ENCODE results near the gene EVL. TPM values are rescaled to one million over a fixed set of nuclear protein-coding genes. Genes with fewer than 3 reads are reported as not detected.
"Not testable (repeated sequence)": the region's sequence is repeated elsewhere in the genome, so short reads cannot be mapped to it uniquely, and the experiment has no call there.

Gene EVL
- total RNA-seq, 1 donor from 2014 or later = 60.5 TPM

- DNase-seq (ENCODE audit: low spot score) = no peak
Observed at GRCh38 chr14:100144645-100144995, 79.4 kb downstream of the EVL start.

- no peak for DNase-seq (ENCODE audit: low spot score)
Observed at GRCh38 chr14:100144996-100145646, 79.9 kb downstream of the EVL start.

GRCh38 chr14:100145682-100146464 lies 80.7 kb downstream of the EVL start:
- no peak for DNase-seq (ENCODE audit: low spot score)

GRCh38 chr14:100146531-100147091 lies 81.4 kb downstream of the EVL start:
- no peak for DNase-seq (ENCODE audit: low spot score)

- no peak for DNase-seq (ENCODE audit: low spot score)
Observed at GRCh38 chr14:100147181-100147631, 82.0 kb downstream of the EVL start.

GRCh38 chr14:100147691-100148464 lies 82.7 kb downstream of the EVL start:
- no peak for DNase-seq (ENCODE audit: low spot score)

- DNase-seq (ENCODE audit: low spot score) = no peak
Observed at GRCh38 chr14:100148837-100149731, 83.9 kb downstream of the EVL start.

GRCh38 chr14:100149851-100150611 lies 84.8 kb downstream of the EVL start:
- DNase-seq (ENCODE audit: low spot score) = no peak

- DNase-seq (ENCODE audit: low spot score) = no peak
Observed at GRCh38 chr14:100150932-100151587, 85.8 kb downstream of the EVL start.

GRCh38 chr14:100152091-100152490 lies 86.9 kb downstream of the EVL start:
- no peak for DNase-seq (ENCODE audit: low spot score)

- DNase-seq (ENCODE audit: low spot score) = no peak
Observed at GRCh38 chr14:100153560-100153959, 88.3 kb downstream of the EVL start.

GRCh38 chr14:100155049-100155621 lies 89.9 kb downstream of the EVL start:
- no peak for DNase-seq (ENCODE audit: low spot score)

- DNase-seq (ENCODE audit: low spot score) = no peak
Observed at GRCh38 chr14:100155756-100156616, 90.8 kb downstream of the EVL start.

- no peak for DNase-seq (ENCODE audit: low spot score)
Observed at GRCh38 chr14:100156776-100157175, 91.6 kb downstream of the EVL start.

GRCh38 chr14:100157548-100158232 lies 92.5 kb downstream of the EVL start:
- DNase-seq (ENCODE audit: low spot score) = not testable (repeated sequence)

- no peak for DNase-seq (ENCODE audit: low spot score)
Observed at GRCh38 chr14:100158566-100159093, 93.4 kb downstream of the EVL start.
